Gastrocnemius medialis (tissue), 4 donors: ENCODE data around the gene ZNF646.

Experiments used
- CTCF ChIP-seq, 5 experiments: fragments of 450-650 bp in 3 of 5; fragments of 200-600 bp in 2 of 5; sonication (generic) in 2 of 5; IDR thresholded peaks in 4 of 5; conservative IDR thresholded peaks in 1 of 5; 1 replicate in 4 of 5; 2 replicates in 1 of 5; pipeline ENCODE4 v1.5.1; 2016 to 2019; ENCODE audit warnings: antibody characterized with exemption in 5 of 5, mild to moderate bottlenecking in 3 of 5, moderate library complexity in 3 of 5
- POLR2A ChIP-seq, 2 donors: fragments of 450-650 bp; IDR thresholded peaks; one replicate each; pipeline ENCODE4 v1.6.1; 2017; ENCODE audit warnings: antibody characterized with exemption in 2 of 2, mild to moderate bottlenecking in 2 of 2, moderate library complexity in 2 of 2

GRCh38 chr16:31082368-31083045, 8.3 kb downstream of the ZNF646 start:
- TF ChIP-seq CTCF (IDR thresholded peaks at IDR 0.05 in 4 of 5, conservative IDR thresholded peaks at IDR 0.05 in 1 of 5) (no peak), POLR2A (IDR thresholded peaks at IDR 0.05) (no peak)
